ENCODE results near the gene WWP2.
A peak's percentile ranks its signal among the peaks of the same experiment; 100 is the strongest.

WWP2 gene

DNA sequence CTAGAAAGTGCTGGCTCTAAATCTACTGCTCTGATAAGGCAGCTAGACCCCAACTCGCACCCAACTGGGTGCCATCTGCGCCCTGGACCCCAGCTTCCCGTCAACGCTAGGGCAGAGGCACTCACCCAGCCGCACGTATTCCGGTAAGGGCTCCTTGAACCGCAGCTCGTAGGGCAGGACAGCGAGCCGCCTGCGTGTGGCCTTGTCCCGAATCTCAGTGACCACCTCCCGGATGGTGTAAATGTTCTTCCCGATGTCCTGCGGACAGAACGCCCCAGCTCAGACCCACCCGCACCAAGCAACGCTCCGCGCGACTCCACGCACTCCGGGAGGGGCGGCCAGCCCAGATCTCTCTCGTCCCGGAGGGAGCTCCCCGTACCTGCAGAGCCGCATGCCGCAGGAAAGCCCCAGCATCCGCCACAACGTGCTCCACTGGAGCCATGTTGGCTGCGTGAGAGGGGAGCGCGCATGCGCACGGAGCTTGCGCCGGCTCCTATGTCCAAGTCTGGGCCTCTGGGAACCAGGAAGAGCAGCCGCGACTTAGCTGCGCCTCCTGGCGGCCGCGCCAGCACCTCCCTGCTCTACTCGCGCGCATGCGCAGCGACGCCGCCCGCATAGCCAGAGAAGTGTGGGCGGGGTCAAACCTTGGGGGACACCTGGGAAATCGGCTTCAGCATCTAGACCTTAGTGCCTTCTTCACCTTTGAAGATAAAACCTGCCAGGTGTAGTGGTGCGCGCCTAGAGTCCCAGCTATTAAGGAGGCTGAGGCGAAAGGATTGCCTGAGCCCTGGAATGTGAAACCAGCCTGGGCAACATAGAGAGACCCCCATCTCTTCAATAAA, 7.4 kb upstream of the WWP2 start, which contains the start of gene NOB1 (continued):
- no peak for TF ChIP-seq ZNF747 (tag by site-specific recombination; IDR thresholded peaks at IDR 0.05)
- TF ChIP-seq ZBTB7A (tag by site-specific recombination; IDR thresholded peaks at IDR 0.05; ENCODE audit: low read depth): no peak
- TF ChIP-seq ZNF394 (tag by site-specific recombination; IDR thresholded peaks at IDR 0.05; ENCODE audit: borderline replicate concordance): peak; percentile 16; the same call in 1 of the 2 replicates
- no peak for TF ChIP-seq PRDM1 (tag by site-specific recombination; IDR thresholded peaks at IDR 0.05)
- TF ChIP-seq ZNF76 (tag by site-specific recombination; IDR thresholded peaks at IDR 0.05; ENCODE audit: borderline replicate concordance, low read depth): peak; percentile 68; the same call in 1 of the 2 replicates
- no peak for TF ChIP-seq ZNF202 (tag by site-specific recombination; IDR thresholded peaks at IDR 0.05; ENCODE audit: borderline replicate concordance)
- no peak for TF ChIP-seq ZNF423 (tag by site-specific recombination; IDR thresholded peaks at IDR 0.05)
- TF ChIP-seq ZNF629 (tag by site-specific recombination; IDR thresholded peaks at IDR 0.05): no peak
- TF ChIP-seq ZNF214 (tag by site-specific recombination; IDR thresholded peaks at IDR 0.05; ENCODE audit: borderline replicate concordance): no peak
- peak; percentile 86 for TF ChIP-seq ZNF501 (tag by site-specific recombination; IDR thresholded peaks at IDR 0.05)
- no peak for TF ChIP-seq ZNF777 (tag by site-specific recombination; IDR thresholded peaks at IDR 0.05; ENCODE audit: borderline replicate concordance)
- TF ChIP-seq ZNF146 (tag by site-specific recombination; IDR thresholded peaks at IDR 0.05): no peak
- peak; percentile 93 for TF ChIP-seq ZNF335 (tag by site-specific recombination; conservative IDR thresholded peaks at IDR 0.05)
- TF ChIP-seq ZFP41 (tag by site-specific recombination; IDR thresholded peaks at IDR 0.05; ENCODE audit: borderline replicate concordance): no peak
- 0 out of 2 replicates have a peak, but pooled peaks have one; percentile 59 for TF ChIP-seq REPIN1 (tag by site-specific recombination; IDR thresholded peaks at IDR 0.05; ENCODE audit: low read depth)
- TF ChIP-seq, protein P1, sequence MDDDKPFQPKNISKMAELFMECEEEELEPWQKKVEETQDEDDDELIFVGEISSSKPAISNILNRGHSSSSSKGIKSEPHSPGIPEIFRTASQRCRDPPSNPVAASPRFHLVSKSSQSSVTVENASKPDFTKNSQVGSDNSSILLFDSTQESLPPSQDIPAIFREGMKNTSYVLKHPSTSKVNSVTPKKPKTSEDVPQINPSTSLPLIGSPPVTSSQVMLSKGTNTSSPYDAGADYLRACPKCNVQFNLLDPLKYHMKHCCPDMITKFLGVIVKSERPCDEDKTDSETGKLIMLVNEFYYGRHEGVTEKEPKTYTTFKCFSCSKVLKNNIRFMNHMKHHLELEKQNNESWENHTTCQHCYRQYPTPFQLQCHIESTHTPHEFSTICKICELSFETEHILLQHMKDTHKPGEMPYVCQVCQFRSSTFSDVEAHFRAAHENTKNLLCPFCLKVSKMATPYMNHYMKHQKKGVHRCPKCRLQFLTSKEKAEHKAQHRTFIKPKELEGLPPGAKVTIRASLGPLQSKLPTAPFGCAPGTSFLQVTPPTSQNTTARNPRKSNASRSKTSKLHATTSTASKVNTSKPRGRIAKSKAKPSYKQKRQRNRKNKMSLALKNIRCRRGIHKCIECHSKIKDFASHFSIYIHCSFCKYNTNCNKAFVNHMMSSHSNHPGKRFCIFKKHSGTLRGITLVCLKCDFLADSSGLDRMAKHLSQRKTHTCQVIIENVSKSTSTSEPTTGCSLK (tag by site-specific recombination; IDR thresholded peaks at IDR 0.05): no peak
- peak; percentile 69 for TF ChIP-seq IKZF3 (tag by site-specific recombination; IDR thresholded peaks at IDR 0.05)
- peak; percentile 84 for TF ChIP-seq YY2 (tag by site-specific recombination; IDR thresholded peaks at IDR 0.05)
- TF ChIP-seq, protein P2, sequence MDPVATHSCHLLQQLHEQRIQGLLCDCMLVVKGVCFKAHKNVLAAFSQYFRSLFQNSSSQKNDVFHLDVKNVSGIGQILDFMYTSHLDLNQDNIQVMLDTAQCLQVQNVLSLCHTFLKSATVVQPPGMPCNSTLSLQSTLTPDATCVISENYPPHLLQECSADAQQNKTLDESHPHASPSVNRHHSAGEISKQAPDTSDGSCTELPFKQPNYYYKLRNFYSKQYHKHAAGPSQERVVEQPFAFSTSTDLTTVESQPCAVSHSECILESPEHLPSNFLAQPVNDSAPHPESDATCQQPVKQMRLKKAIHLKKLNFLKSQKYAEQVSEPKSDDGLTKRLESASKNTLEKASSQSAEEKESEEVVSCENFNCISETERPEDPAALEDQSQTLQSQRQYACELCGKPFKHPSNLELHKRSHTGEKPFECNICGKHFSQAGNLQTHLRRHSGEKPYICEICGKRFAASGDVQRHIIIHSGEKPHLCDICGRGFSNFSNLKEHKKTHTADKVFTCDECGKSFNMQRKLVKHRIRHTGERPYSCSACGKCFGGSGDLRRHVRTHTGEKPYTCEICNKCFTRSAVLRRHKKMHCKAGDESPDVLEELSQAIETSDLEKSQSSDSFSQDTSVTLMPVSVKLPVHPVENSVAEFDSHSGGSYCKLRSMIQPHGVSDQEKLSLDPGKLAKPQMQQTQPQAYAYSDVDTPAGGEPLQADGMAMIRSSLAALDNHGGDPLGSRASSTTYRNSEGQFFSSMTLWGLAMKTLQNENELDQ (tag by site-specific recombination; IDR thresholded peaks at IDR 0.05; ENCODE audit: low read depth): no peak
- TF ChIP-seq BCL11B (tag by site-specific recombination; IDR thresholded peaks at IDR 0.05; ENCODE audit: low read depth): no peak
- TF ChIP-seq, protein P3, sequence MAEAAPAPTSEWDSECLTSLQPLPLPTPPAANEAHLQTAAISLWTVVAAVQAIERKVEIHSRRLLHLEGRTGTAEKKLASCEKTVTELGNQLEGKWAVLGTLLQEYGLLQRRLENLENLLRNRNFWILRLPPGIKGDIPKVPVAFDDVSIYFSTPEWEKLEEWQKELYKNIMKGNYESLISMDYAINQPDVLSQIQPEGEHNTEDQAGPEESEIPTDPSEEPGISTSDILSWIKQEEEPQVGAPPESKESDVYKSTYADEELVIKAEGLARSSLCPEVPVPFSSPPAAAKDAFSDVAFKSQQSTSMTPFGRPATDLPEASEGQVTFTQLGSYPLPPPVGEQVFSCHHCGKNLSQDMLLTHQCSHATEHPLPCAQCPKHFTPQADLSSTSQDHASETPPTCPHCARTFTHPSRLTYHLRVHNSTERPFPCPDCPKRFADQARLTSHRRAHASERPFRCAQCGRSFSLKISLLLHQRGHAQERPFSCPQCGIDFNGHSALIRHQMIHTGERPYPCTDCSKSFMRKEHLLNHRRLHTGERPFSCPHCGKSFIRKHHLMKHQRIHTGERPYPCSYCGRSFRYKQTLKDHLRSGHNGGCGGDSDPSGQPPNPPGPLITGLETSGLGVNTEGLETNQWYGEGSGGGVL (tag by site-specific recombination; IDR thresholded peaks at IDR 0.05): no peak
- no peak for TF ChIP-seq ZNF121 (tag by site-specific recombination; IDR thresholded peaks at IDR 0.05)
- peak; percentile 51 for TF ChIP-seq ZFHX2 (tag by site-specific recombination; conservative IDR thresholded peaks at IDR 0.05)
- no peak for TF ChIP-seq ZNF530 (tag by site-specific recombination; IDR thresholded peaks at IDR 0.05; ENCODE audit: low read depth)
- TF ChIP-seq ZNF561 (tag by site-specific recombination; IDR thresholded peaks at IDR 0.05; ENCODE audit: borderline replicate concordance): no peak
- peak; percentile 36 for TF ChIP-seq ZNF654 (tag by site-specific recombination; IDR thresholded peaks at IDR 0.05; ENCODE audit: low read depth)
- TF ChIP-seq, protein P4, sequence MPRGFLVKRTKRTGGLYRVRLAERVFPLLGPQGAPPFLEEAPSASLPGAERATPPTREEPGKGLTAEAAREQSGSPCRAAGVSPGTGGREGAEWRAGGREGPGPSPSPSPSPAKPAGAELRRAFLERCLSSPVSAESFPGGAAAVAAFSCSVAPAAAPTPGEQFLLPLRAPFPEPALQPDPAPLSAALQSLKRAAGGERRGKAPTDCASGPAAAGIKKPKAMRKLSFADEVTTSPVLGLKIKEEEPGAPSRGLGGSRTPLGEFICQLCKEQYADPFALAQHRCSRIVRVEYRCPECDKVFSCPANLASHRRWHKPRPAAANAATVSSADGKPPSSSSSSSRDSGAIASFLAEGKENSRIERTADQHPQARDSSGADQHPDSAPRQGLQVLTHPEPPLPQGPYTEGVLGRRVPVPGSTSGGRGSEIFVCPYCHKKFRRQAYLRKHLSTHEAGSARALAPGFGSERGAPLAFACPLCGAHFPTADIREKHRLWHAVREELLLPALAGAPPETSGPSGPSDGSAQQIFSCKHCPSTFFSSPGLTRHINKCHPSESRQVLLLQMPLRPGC (tag by site-specific recombination; IDR thresholded peaks at IDR 0.05): no peak
- TF ChIP-seq, protein P5, sequence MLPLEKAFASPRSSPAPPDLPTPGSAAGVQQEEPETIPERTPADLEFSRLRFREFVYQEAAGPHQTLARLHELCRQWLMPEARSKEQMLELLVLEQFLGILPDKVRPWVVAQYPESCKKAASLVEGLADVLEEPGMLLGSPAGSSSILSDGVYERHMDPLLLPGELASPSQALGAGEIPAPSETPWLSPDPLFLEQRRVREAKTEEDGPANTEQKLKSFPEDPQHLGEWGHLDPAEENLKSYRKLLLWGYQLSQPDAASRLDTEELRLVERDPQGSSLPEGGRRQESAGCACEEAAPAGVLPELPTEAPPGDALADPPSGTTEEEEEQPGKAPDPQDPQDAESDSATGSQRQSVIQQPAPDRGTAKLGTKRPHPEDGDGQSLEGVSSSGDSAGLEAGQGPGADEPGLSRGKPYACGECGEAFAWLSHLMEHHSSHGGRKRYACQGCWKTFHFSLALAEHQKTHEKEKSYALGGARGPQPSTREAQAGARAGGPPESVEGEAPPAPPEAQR (tag by site-specific recombination; IDR thresholded peaks at IDR 0.05): no peak
- peak; percentile 54; the same call in 1 of the 2 replicates for TF ChIP-seq SP3 (tag by site-specific recombination; IDR thresholded peaks at IDR 0.05)
- TF ChIP-seq ZNF2 (tag by site-specific recombination; IDR thresholded peaks at IDR 0.05): peak; percentile 84; the same call in 1 of the 2 replicates
- TF ChIP-seq TRIM28 (IDR thresholded peaks at IDR 0.05; ENCODE audit: borderline replicate concordance, low read length): no peak

Measured in HEK293 (cell line).